HepG2 (cell line): Measurements from ENCODE around the gene LDLRAD4. TPM values are rescaled to one million over a fixed set of nuclear protein-coding genes. Genes with fewer than 3 reads are reported as not detected.

Experiments used
- ATAC-seq: fragments of 200-7000 bp; cut with Tn5 transposase; 3 replicates; pipeline ENCODE4 v1.9.1; 2020; ENCODE audit warnings: mild to moderate bottlenecking, moderate library complexity
- BruUV-seq: library from RNA; stranded (reverse); fragments of 400-500 nt; replicated peaks from 2 replicates; lab custom pipeline; 2021; lab: Mats Ljungman, UMichigan
- CTCF ChIA-PET: fragments of 300-600 bp; formaldehyde crosslinking; extraction: SDS; loops from one replicate; lab custom pipeline; 2021; ENCODE audit warnings: low total read pairs, inconsistent platforms, low intra/inter-chr PET ratio; lab: Yijun Ruan, JAX
- POLR2A ChIA-PET: fragments of 350-600 bp; sonication (Branson Sonifier 250); formaldehyde crosslinking; loops from one replicate; lab custom pipeline; 2020; ENCODE audit warnings: antibody characterized with exemption, inconsistent platforms; lab: Yijun Ruan, JAX
- DNase-seq: peaks from one replicate; pipeline ENCODE4 v3.0.0-alpha.2; 2015; ENCODE audit warnings: low spot score
- FAIRE-seq: peaks from 3 replicates; lab custom pipeline; 2011; peaks lifted over from hg19 to GRCh38; lab: Jason Lieb, UNC
- H2AFZ ChIP-seq: one replicate; pipeline ENCODE4 v1.6.1; 2011; ENCODE audit warnings: low read length, inconsistent platforms
- H3K27ac ChIP-seq: fragments of 300-600 bp; 3 replicates; pipeline ENCODE4 v1.8.0; 2011; ENCODE audit warnings: mixed run types, mild to moderate bottlenecking, mixed read lengths, low read length, inconsistent platforms; ENCODE audit not compliant: insufficient read depth; ENCODE audit errors: extremely low read length
- H3K27me3 ChIP-seq, 2 experiments: fragments of 200-600 bp in 1 of 2; 2 replicates in 1 of 2; 3 replicates in 1 of 2; pipeline versions ENCODE4 v1.6.0 to v1.8.0; 2011; ENCODE audit warnings: low read length in 2 of 2, mild to moderate bottlenecking in 2 of 2, moderate library complexity in 2 of 2, inconsistent platforms in 1 of 2; ENCODE audit not compliant: insufficient read depth in 2 of 2, control insufficient read depth in 1 of 2
- H3K36me3 ChIP-seq, 2 experiments: fragments of 200-600 bp in 1 of 2; replicated peaks in 1 of 2; 2 replicates in 1 of 2; 3 replicates in 1 of 2; pipeline versions ENCODE4 v1.5.1 to v1.8.0; 2011; ENCODE audit warnings: low read length in 2 of 2, inconsistent platforms in 1 of 2; ENCODE audit not compliant: insufficient read depth in 2 of 2, control insufficient read depth in 1 of 2
- H3K4me1 ChIP-seq: 2 replicates; pipeline ENCODE4 v1.5.1; 2012; ENCODE audit warnings: low read length, inconsistent platforms; ENCODE audit not compliant: insufficient read depth
- H3K4me2 ChIP-seq: 2 replicates; pipeline ENCODE4 v1.6.0; 2011; ENCODE audit warnings: low read depth, low read length, inconsistent platforms
- H3K4me3 ChIP-seq, 3 experiments: fragments of 200-600 bp in 1 of 3; sonication (generic), shearing (Covaris generic) in 1 of 3; replicated peaks in 1 of 3; 2 replicates each; pipeline ENCODE4 v1.5.1; 2011 to 2016; ENCODE audit warnings: low read length in 3 of 3, inconsistent platforms in 2 of 3, low read depth in 2 of 3, mild to moderate bottlenecking in 2 of 3, control low read depth in 1 of 3, mixed read lengths in 1 of 3; ENCODE audit not compliant: insufficient read depth in 1 of 3
- H3K79me2 ChIP-seq: one replicate; pipeline ENCODE4 v1.6.1; 2011; ENCODE audit warnings: low read length, inconsistent platforms; ENCODE audit not compliant: insufficient read depth
- H3K9ac ChIP-seq: 2 replicates; pipeline ENCODE4 v1.6.0; 2011; ENCODE audit warnings: mild to moderate bottlenecking, low read depth, low read length, inconsistent platforms; ENCODE audit not compliant: insufficient read depth
- H3K9me3 ChIP-seq: 2 replicates; pipeline ENCODE4 v1.5.1; 2012; ENCODE audit warnings: mild to moderate bottlenecking, low read length
- H4K20me1 ChIP-seq: 2 replicates; pipeline ENCODE4 v1.6.0; 2011; ENCODE audit warnings: inconsistent platforms, mild to moderate bottlenecking, low read length, moderate library complexity; ENCODE audit not compliant: insufficient read depth
- BRCA1 ChIP-seq: sonication (generic); formaldehyde crosslinking; IDR thresholded peaks from 2 replicates; pipeline ENCODE4 v1.4.0; 2020; ENCODE audit warnings: missing genetic modification reagents
- CAMTA2 ChIP-seq: sonication (generic); formaldehyde crosslinking; IDR thresholded peaks from 2 replicates; pipeline ENCODE4 v1.4.0; 2020; ENCODE audit warnings: mild to moderate bottlenecking, missing genetic modification reagents, borderline replicate concordance
- HOXD1 ChIP-seq: sonication (generic); formaldehyde crosslinking; IDR thresholded peaks from 2 replicates; pipeline ENCODE4 v1.5.0; 2020; ENCODE audit warnings: missing genetic modification reagents
- KLF12 ChIP-seq: sonication (generic); formaldehyde crosslinking; IDR thresholded peaks from 2 replicates; pipeline ENCODE4 v1.4.0; 2020; ENCODE audit warnings: missing genetic modification reagents, borderline replicate concordance
- TSC22D2 ChIP-seq: sonication (generic); formaldehyde crosslinking; IDR thresholded peaks from 2 replicates; pipeline ENCODE4 v1.5.1; 2020; ENCODE audit warnings: missing genetic modification reagents, mild to moderate bottlenecking, borderline replicate concordance
- ZMYM3 ChIP-seq: sonication (generic); formaldehyde crosslinking; IDR thresholded peaks from 2 replicates; pipeline ENCODE4 v1.5.1; 2020; ENCODE audit warnings: mild to moderate bottlenecking, missing genetic modification reagents
- ZNF530 ChIP-seq: sonication (generic); formaldehyde crosslinking; IDR thresholded peaks from 2 replicates; pipeline ENCODE4 v1.5.0; 2020; ENCODE audit warnings: low read depth, mild to moderate bottlenecking, missing genetic modification reagents
- ZNF775 ChIP-seq: sonication (generic); formaldehyde crosslinking; IDR thresholded peaks from 2 replicates; pipeline ENCODE4 v1.4.0; 2020; ENCODE audit warnings: missing genetic modification reagents, mild to moderate bottlenecking, moderate library complexity, borderline replicate concordance
- WGBS: methylation state at CpG from one replicate; pipeline ENCODE4 v1.1.6; 2017; ENCODE audit warnings: low lambda C conversion rate; 5-methylcytosine and 5-hydroxymethylcytosine counted together
- in situ Hi-C: cut with HindIII; loops from 2 replicates; pipeline ENCODE4 v1.10.0; 2017; ENCODE audit warnings: low pct_unique_long_range_greater_than_20kb; ENCODE audit not compliant: extremely low pct_ligation_motif_present
- intact Hi-C: fragments of 100-400 bp; cut with micrococcal nuclease; formaldehyde crosslinking; loops from one replicate; pipeline ENCODE4 v1.10.0; 2022; ENCODE audit not compliant: unreplicated experiment
- polyA plus RNA-seq, 8 experiments: library from polyadenylated mRNA; depleted of rRNA in 3 of 8; stranded (reverse) in 7 of 8; unstranded in 1 of 8; fragments of >200 nt; fragmentation: Illumina TruSeq in 4 of 8; extraction: Trizol in 4 of 8; gene quantifications; 2 replicates each; pipeline versions ENCODE4 v1.2.1 to v1.2.3, GENCODE V29; 2011 to 2016; ENCODE audit warnings: low read depth in 4 of 8, missing spikeins in 1 of 8, mixed read lengths in 1 of 8; ENCODE audit not compliant: insufficient read depth in 1 of 8
- total RNA-seq, 5 experiments: library from RNA; depleted of rRNA; stranded (reverse); fragments of >200 nt; fragmentation: Illumina TruSeq; extraction: Trizol; gene quantifications; 2 replicates each; pipeline ENCODE4 v1.2.3, GENCODE V29; 2016; ENCODE audit warnings: low read depth in 1 of 5
- TF ChIP-seq, protein P1 (sequence below): IDR thresholded peaks from 2 replicates; pipeline ENCODE4 v1.6.1; 2012; ENCODE audit warnings: low read depth, low read length, improper control_type of control experiment
- TF ChIP-seq, protein P2 (sequence below): sonication (generic); formaldehyde crosslinking; IDR thresholded peaks from 2 replicates; pipeline ENCODE4 v1.5.0; 2020; ENCODE audit warnings: missing genetic modification reagents, mild to moderate bottlenecking, borderline replicate concordance
- TF ChIP-seq, protein P3 (sequence below): sonication (generic); formaldehyde crosslinking; IDR thresholded peaks from 2 replicates; pipeline ENCODE4 v1.8.0; 2022; ENCODE audit warnings: mild to moderate bottlenecking, missing genetic modification reagents, borderline replicate concordance

Gene LDLRAD4
- total and polyA plus RNA-seq, 2 of the 13 experiments (the other 11 are each of a cell fraction or from before 2014, with no cell fraction given): 13.6 to 20.9 TPM

DNA sequence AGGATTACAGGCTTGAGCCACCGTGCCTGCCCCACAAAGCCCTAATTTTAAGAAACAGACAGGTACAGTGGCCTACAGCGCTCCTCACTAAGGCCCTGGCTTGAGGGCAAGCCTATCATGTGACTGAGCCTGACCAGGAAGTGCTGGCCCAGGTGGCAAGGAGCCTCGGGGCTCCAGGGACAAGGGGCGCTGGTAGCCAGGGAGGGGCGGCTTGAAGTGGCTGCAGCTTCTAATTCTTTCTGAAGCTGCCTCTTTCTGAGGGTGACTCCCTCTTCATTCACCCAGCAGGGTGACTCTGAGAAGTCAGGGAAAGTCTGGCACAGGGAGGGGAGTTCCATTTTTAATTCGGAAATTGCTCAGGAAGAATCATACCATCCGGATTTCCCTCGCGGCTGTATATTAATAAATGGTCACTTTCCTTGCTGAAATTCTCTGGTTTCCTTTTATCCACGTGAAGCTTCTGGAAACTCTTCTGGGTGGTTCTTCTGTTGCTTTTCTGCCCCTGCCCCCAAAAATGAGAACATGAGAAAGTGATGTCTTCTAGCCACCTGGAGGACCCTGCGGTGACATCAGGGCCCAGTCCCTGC lies 392.1 kb downstream of the LDLRAD4 start:
- no peak for ATAC-seq
- Histone ChIP-seq H3K9ac (no peak overlapping the region), H3K4me2 (no peak overlapping the region), H4K20me1 (no peaks in the 10 kb centered on the region), H3K9me3 (no peaks in the 10 kb centered on the region)
- ChIA-PET POLR2A (no interaction called here), CTCF (no interaction called here)
- no peak for FAIRE-seq
- intact Hi-C loops: no loop called here
- WGBS: 96% methylated on average over 11 of the region's 11 CpGs
- no peak for DNase-seq
- TF ChIP-seq KLF12 (CRISPR knock-in tag): no peak
- TF ChIP-seq HOXD1 (CRISPR knock-in tag): no peak
- TF ChIP-seq CAMTA2: no peak
- TF ChIP-seq, protein P1, sequence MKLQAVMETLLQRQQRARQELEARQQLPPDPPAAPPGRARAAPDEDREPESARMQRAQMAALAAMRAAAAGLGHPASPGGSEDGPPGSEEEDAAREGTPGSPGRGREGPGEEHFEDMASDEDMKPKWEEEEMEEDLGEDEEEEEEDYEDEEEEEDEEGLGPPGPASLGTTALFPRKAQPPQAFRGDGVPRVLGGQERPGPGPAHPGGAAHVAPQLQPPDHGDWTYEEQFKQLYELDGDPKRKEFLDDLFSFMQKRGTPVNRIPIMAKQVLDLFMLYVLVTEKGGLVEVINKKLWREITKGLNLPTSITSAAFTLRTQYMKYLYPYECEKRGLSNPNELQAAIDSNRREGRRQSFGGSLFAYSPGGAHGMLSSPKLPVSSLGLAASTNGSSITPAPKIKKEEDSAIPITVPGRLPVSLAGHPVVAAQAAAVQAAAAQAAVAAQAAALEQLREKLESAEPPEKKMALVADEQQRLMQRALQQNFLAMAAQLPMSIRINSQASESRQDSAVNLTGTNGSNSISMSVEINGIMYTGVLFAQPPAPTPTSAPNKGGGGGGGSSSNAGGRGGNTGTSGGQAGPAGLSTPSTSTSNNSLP: no peak
- TF ChIP-seq ZNF775 (CRISPR knock-in tag): no peak
- TF ChIP-seq BRCA1: no peak
- TF ChIP-seq, protein P2, sequence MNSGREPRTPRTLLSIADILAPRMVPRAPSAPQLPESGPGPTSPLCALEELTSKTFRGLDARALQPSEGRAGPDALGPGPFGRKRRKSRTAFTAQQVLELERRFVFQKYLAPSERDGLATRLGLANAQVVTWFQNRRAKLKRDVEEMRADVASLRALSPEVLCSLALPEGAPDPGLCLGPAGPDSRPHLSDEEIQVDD (CRISPR knock-in tag): no peak
- TF ChIP-seq ZNF530 (CRISPR knock-in tag): no peak
- no peak for TF ChIP-seq ZMYM3 (CRISPR knock-in tag)
- TF ChIP-seq, protein P3, sequence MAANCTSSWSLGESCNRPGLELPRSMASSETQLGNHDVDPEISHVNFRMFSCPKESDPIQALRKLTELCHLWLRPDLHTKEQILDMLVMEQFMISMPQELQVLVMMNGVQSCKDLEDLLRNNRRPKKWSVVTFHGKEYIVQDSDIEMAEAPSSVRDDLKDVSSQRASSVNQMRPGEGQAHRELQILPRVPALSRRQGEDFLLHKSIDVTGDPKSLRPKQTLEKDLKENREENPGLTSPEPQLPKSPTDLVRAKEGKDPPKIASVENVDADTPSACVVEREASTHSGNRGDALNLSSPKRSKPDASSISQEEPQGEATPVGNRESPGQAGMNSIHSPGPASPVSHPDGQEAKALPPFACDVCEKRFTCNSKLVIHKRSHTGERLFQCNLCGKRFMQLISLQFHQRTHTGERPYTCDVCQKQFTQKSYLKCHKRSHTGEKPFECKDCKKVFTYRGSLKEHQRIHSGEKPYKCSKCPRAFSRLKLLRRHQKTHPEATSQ (CRISPR knock-in tag): no peak
- TF ChIP-seq TSC22D2 (CRISPR knock-in tag): no peak
- TF ChIP-seq, all 625 proteins: peak for 0
- Histone ChIP-seq H3K4me3 (no peak overlapping the region), H3K79me2 (no peaks in the 10 kb centered on the region), H3K36me3 (no peaks in the 10 kb centered on the region), H3K4me1 (no peaks in the 10 kb centered on the region), H2AFZ (no peak overlapping the region), H3K27ac (no peak overlapping the region), H3K27me3 (no peaks in the 10 kb centered on the region)
- in situ Hi-C loops: no loop called here
- BruUV-seq: no TSS peak
